HCT116 (cell line): ENCODE measurements around the gene CIC. TPM values are rescaled to one million over a fixed set of nuclear protein-coding genes. Genes with fewer than 3 reads are reported as not detected.
A peak's percentile ranks its signal among the peaks of the same experiment; 100 is the strongest.

Experiments used
- ATAC-seq: fragments of 200-7000 bp; cut with Tn5 transposase; 2 replicates; pipeline ENCODE4 v1.9.1; 2020; ENCODE audit warnings: mild to moderate bottlenecking, moderate library complexity
- BruUV-seq: library from RNA; stranded (reverse); fragments of 400-500 nt; replicated peaks from 2 replicates; lab custom pipeline; 2021; lab: Mats Ljungman, UMichigan
- CTCF ChIA-PET: fragments of 300-600 bp; sonication (Branson Sonifier 250); formaldehyde crosslinking; loops from one replicate; lab custom pipeline; 2021; ENCODE audit warnings: antibody characterized with exemption; lab: Charles Lee
- POLR2A ChIA-PET: fragments of 300-600, 350-600 bp; sonication (Branson Sonifier 250); formaldehyde crosslinking; loops from one replicate; lab custom pipeline; 2021; ENCODE audit warnings: antibody characterized with exemption; lab: Charles Lee
- RAD21 ChIA-PET, 2 experiments: fragments of 300-600 bp; sonication (Branson Sonifier 250); formaldehyde crosslinking; loops; one replicate each; lab custom pipeline; 2023; ENCODE audit warnings: low total read pairs in 2 of 2; ENCODE audit not compliant: uncharacterized antibody in 2 of 2, unreplicated experiment in 2 of 2, low non-redundant PET in 1 of 2; lab: Charles Lee
- DNase-seq: peaks from one replicate; pipeline ENCODE4 v3.0.0-alpha.2; 2010; ENCODE audit warnings: low read depth, low spot score
- H2AFZ ChIP-seq: fragments of 200-600 bp; shearing (Covaris generic), sonication (generic); 2 replicates; pipeline ENCODE4 v1.6.1; 2017; ENCODE audit warnings: low read depth, mixed run types, mixed read lengths, antibody characterized with exemption, low read length; ENCODE audit not compliant: poor library complexity, severe bottlenecking
- H3K27ac ChIP-seq: 2 replicates; pipeline ENCODE4 v1.5.1; 2012; ENCODE audit warnings: low read depth, low read length
- H3K27me3 ChIP-seq: fragments of 200-600 bp; sonication (generic); 2 replicates; pipeline ENCODE4 v1.6.1; 2016; ENCODE audit warnings: mixed run types, low read length, mixed read lengths; ENCODE audit not compliant: insufficient read depth
- H3K36me3 ChIP-seq, 2 experiments: fragments of 200-500 bp in 1 of 2; fragments of 200-600 bp in 1 of 2; sonication (Bioruptor generic) in 1 of 2; sonication (generic) in 1 of 2; 2 replicates each; pipeline versions ENCODE4 v1.5.1 to v1.6.1; 2014 to 2016; ENCODE audit warnings: low read length in 2 of 2, inconsistent platforms in 1 of 2, mixed read lengths in 1 of 2, mixed run types in 1 of 2; ENCODE audit not compliant: insufficient read depth in 2 of 2, control insufficient read depth in 1 of 2
- H3K4me1 ChIP-seq, 2 experiments: fragments of 200-600 bp in 1 of 2; sonication (generic) in 1 of 2; 2 replicates each; pipeline versions ENCODE4 v1.5.1 to v1.6.1; 2012 to 2017; ENCODE audit warnings: low read length in 2 of 2, inconsistent platforms in 1 of 2, mild to moderate bottlenecking in 1 of 2, mixed read lengths in 1 of 2, mixed run types in 1 of 2, moderate library complexity in 1 of 2; ENCODE audit not compliant: insufficient read depth in 2 of 2, control insufficient read depth in 1 of 2
- H3K4me2 ChIP-seq: fragments of 200-600 bp; sonication (generic); 2 replicates; pipeline ENCODE4 v1.6.1; 2017; ENCODE audit warnings: mixed run types, low read length, mixed read lengths
- H3K4me3 ChIP-seq, 2 experiments: fragments of 200-600 bp in 1 of 2; sonication (generic) in 1 of 2; replicated peaks in 1 of 2; 2 replicates each; pipeline ENCODE4 v1.5.1; 2011 to 2016; ENCODE audit warnings: low read length in 2 of 2, control low read depth in 1 of 2, low read depth in 1 of 2, mild to moderate bottlenecking in 1 of 2, mixed read lengths in 1 of 2, mixed run types in 1 of 2
- H3K79me2 ChIP-seq: fragments of 200-600 bp; sonication (generic); 2 replicates; pipeline ENCODE4 v1.6.1; 2017; ENCODE audit warnings: mild to moderate bottlenecking, mixed run types, low read length, moderate library complexity, mixed read lengths; ENCODE audit not compliant: insufficient read depth
- H3K9ac ChIP-seq: fragments of 200-600 bp; sonication (generic); 2 replicates; pipeline ENCODE4 v1.6.1; 2016; ENCODE audit warnings: low read length, mixed read lengths
- H3K9me2 ChIP-seq: fragments of 200-600 bp; sonication (generic), shearing (Covaris generic); 2 replicates; pipeline ENCODE4 v1.6.1; 2017; ENCODE audit warnings: mixed run types, mild to moderate bottlenecking, moderate library complexity; ENCODE audit not compliant: insufficient read depth
- H3K9me3 ChIP-seq, 2 experiments: fragments of 200-500 bp in 1 of 2; fragments of 200-600 bp in 1 of 2; sonication (Bioruptor generic) in 1 of 2; sonication (generic) in 1 of 2; 2 replicates each; pipeline ENCODE4 v1.6.1; 2014 to 2017; ENCODE audit warnings: low read length in 2 of 2, mixed read lengths in 2 of 2, inconsistent platforms in 1 of 2, low read depth in 1 of 2, mild to moderate bottlenecking in 1 of 2, mixed run types in 1 of 2, moderate library complexity in 1 of 2; ENCODE audit not compliant: control insufficient read depth in 1 of 2, insufficient read depth in 1 of 2
- H4K20me1 ChIP-seq: fragments of 200-600 bp; sonication (generic), shearing (Covaris generic); 2 replicates; pipeline ENCODE4 v1.6.1; 2017; ENCODE audit warnings: mixed run types, mild to moderate bottlenecking, moderate library complexity; ENCODE audit not compliant: insufficient read depth
- CBX3 ChIP-seq: IDR thresholded peaks from 2 replicates; pipeline ENCODE4 v1.6.1; 2012; ENCODE audit warnings: low read depth
- CEBPB ChIP-seq: IDR thresholded peaks from 2 replicates; pipeline ENCODE4 v1.6.1; 2012; ENCODE audit warnings: low read depth
- EGR1 ChIP-seq: IDR thresholded peaks from 2 replicates; pipeline ENCODE4 v1.6.1; 2012; ENCODE audit warnings: low read depth
- ELF1 ChIP-seq: IDR thresholded peaks from 2 replicates; pipeline ENCODE4 v1.6.1; 2012; ENCODE audit warnings: low read depth, borderline replicate concordance
- POLR2A ChIP-seq: IDR thresholded peaks from 2 replicates; pipeline ENCODE4 v1.7.0; 2011; ENCODE audit warnings: borderline replicate concordance; ENCODE audit not compliant: insufficient read depth, insufficient read length; ENCODE audit errors: extremely low read depth
- POLR2AphosphoS5 ChIP-seq: IDR thresholded peaks from 2 replicates; pipeline ENCODE4 v1.6.1; 2011; ENCODE audit warnings: mild to moderate bottlenecking, low read depth, low read length, moderate library complexity
- SP1 ChIP-seq: IDR thresholded peaks from 2 replicates; pipeline ENCODE4 v1.6.1; 2012; ENCODE audit warnings: low read depth
- TCF7L2 ChIP-seq: IDR thresholded peaks from 2 replicates; pipeline ENCODE4 v1.7.0; 2011; ENCODE audit warnings: borderline replicate concordance, inconsistent platforms; ENCODE audit not compliant: insufficient read depth, insufficient read length; ENCODE audit errors: extremely low read depth
- YY1 ChIP-seq: IDR thresholded peaks from 2 replicates; pipeline ENCODE4 v1.6.1; 2011; ENCODE audit warnings: low read length, low read depth, moderate library complexity, mild to moderate bottlenecking; ENCODE audit not compliant: insufficient replicate concordance; ENCODE audit errors: extremely low read depth
- ZFX ChIP-seq: fragments of 450-650 bp; IDR thresholded peaks from 2 replicates; pipeline ENCODE4 v1.6.1; 2017
- intact Hi-C: fragments of 100-400 bp; cut with micrococcal nuclease; formaldehyde crosslinking; loops from 2 replicates; pipeline ENCODE4 v1.10.0; 2022
- total RNA-seq: library from RNA; stranded (reverse); gene quantifications from one replicate; pipeline ENCODE4 v1.2.1, GENCODE V29; 2021; ENCODE audit not compliant: unreplicated experiment
- TF ChIP-seq, protein P1 (sequence below), 3 experiments: fragments of 200-600 bp in 1 of 3; sonication (generic) in 1 of 3; IDR thresholded peaks in 2 of 3; conservative IDR thresholded peaks in 1 of 3; 2 replicates each; pipeline ENCODE4 v1.5.1; 2012 to 2017; ENCODE audit warnings: low read depth in 2 of 3, low read length in 2 of 3, antibody characterized with exemption in 1 of 3, borderline replicate concordance in 1 of 3, control low read depth in 1 of 3, mild to moderate bottlenecking in 1 of 3, mixed read lengths in 1 of 3, mixed run types in 1 of 3, moderate library complexity in 1 of 3; ENCODE audit not compliant: insufficient read depth in 1 of 3

The CIC gene
- total RNA-seq, 1 experiment from 2014 or later = 52.0 TPM

DNA sequence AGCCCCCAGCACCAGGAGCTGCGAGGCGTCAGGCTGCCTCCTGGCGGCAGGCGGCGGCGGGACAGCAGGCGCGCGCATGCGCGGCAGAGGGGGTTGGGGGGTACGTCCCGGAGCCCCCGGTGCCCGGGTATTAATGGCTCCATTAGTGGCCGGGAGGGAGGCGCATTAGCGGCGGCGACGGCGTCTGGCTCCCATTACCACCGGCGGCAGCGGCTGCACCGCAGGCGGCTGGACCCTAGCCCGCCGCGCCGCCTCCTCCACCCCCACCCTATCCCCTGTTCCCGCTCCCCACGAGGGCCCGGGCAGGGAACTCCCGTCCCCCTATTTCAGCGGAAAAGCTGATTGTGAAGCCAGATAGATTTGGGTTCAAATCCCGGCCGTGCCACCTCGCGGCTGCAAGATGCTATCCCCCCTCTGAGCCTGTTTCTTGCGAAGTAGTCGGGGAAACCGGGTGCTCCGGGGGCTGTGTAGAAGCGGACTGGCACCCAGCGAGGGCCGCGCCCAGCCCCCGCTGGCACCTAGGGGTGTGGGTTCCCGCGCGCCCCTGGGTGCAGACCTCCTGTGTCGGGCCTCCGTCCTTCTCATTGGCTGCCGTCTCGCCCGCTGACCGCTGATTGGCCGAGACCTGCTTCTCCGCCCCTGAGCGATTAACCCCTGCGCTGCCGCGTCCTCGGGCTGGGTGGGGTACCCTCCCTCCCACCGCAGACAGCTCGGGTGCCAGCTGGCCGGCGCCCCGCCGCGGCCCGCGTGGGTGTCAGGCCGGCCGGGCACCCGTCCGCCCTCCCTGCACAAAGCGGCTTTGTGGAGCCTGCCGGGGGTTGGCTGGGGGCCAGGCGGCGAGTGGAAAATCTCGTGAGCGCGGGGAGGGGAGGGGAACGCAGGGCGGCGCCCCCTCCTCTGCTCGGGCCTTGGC, 11.1 kb downstream of the CIC start:
- Histone ChIP-seq H3K4me2 (peak overlapping the region; percentile 97), H3K27ac (peak overlapping the region; percentile 94), H3K9me3 (no peaks in the 10 kb centered on the region), H4K20me1 (no peaks in the 10 kb centered on the region), H2AFZ (no peak overlapping the region), H3K79me2 (peaks cover 7% of the 10 kb centered on the region; the same call in 1 of the 2 replicates), H3K4me3 (peak overlapping the region; percentile 70 to 72), H3K4me1 (peaks cover 46 to 66% of the 10 kb centered on the region in 2 experiments), H3K36me3 (peaks cover 0 to under 1% of the 10 kb centered on the region in 2 experiments; a peak in 1 of 4 replicates), H3K9me2 (no peaks in the 10 kb centered on the region), H3K9ac (peak overlapping the region; percentile 86), H3K27me3 (no peaks in the 10 kb centered on the region)
- TF ChIP-seq POLR2A = peak; percentile 57
- TF ChIP-seq ELF1 = no peak
- TF ChIP-seq ZFX = peak; percentile 35; the same call in 1 of the 2 replicates
- TF ChIP-seq SP1 = peak; percentile 94
- TF ChIP-seq POLR2AphosphoS5 = peak; percentile 82
- peak; percentile 2 for TF ChIP-seq YY1
- peak; percentile 40 for TF ChIP-seq TCF7L2
- TF ChIP-seq CBX3 = no peak
- peak; percentile 72 for TF ChIP-seq EGR1
- TF ChIP-seq, protein P1, sequence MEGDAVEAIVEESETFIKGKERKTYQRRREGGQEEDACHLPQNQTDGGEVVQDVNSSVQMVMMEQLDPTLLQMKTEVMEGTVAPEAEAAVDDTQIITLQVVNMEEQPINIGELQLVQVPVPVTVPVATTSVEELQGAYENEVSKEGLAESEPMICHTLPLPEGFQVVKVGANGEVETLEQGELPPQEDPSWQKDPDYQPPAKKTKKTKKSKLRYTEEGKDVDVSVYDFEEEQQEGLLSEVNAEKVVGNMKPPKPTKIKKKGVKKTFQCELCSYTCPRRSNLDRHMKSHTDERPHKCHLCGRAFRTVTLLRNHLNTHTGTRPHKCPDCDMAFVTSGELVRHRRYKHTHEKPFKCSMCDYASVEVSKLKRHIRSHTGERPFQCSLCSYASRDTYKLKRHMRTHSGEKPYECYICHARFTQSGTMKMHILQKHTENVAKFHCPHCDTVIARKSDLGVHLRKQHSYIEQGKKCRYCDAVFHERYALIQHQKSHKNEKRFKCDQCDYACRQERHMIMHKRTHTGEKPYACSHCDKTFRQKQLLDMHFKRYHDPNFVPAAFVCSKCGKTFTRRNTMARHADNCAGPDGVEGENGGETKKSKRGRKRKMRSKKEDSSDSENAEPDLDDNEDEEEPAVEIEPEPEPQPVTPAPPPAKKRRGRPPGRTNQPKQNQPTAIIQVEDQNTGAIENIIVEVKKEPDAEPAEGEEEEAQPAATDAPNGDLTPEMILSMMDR (IDR thresholded peaks at IDR 0.05 in 2 of 3, conservative IDR thresholded peaks at IDR 0.05 in 1 of 3; ENCODE audit: borderline replicate concordance in 1 of 3, insufficient read depth in 1 of 3, low read depth in 2 of 3, low read length in 2 of 3) = peak in 2 of 3 experiments; percentile 84 to 92; a peak in 5 of 6 replicates
- TF ChIP-seq CEBPB = no peak
- POLR2A ChIA-PET = interaction anchor here (0.8 to 2.5 kb wide), 6 partner anchors 10 to 36 kb away, joined by 3 to 19 read pairs (median 4); partner anchors contain the start of genes CIC, PAFAH1B3 and PRR19
- TSS peak; percentile 83 for BruUV-seq
- CTCF ChIA-PET = interaction anchor here (0.6 to 4.8 kb wide), 11 partner anchors 10 to 166 kb away, joined by 3 to 63 read pairs (median 5); partner anchors contain the start of genes GSK3A and PAFAH1B3
- ATAC-seq = peak; percentile 63
- DNase-seq = peak; percentile 77
- RAD21 ChIA-PET = interaction anchor here (0.8 to 1.9 kb wide), 5 partner anchors 33 to 38 kb away, joined by 4 to 9 read pairs (median 6); partner anchors contain the start of gene GSK3A (in 1 of the 2)
- intact Hi-C loops = loop anchor here (1.0 to 2.0 kb wide), 2 partner anchors 34 to 37 kb away; partner anchors contain the start of gene GSK3A
